ENCODE results near the gene FNBP1L. TPM values are rescaled to one million over a fixed set of nuclear protein-coding genes. Genes with fewer than 3 reads are reported as not detected.
"Not testable (repeated sequence)": the region's sequence is repeated elsewhere in the genome, so short reads cannot be mapped to it uniquely, and the experiment has no call there.

The FNBP1L gene
- total RNA-seq, 1 donor from 2014 or later = 21.0 TPM

GRCh38 chr1:93471911-93472310 is 24.0 kb downstream of the FNBP1L start:
- DNase-seq (no peak), ATAC-seq (ENCODE audit: poor library complexity) (peak; percentile 22)
- intact Hi-C loops (cut with DNase I) = no loop called here

GRCh38 chr1:93474321-93474720 is 26.4 kb downstream of the FNBP1L start:
- no peak for ATAC-seq (ENCODE audit: poor library complexity)
- no peak for DNase-seq
- intact Hi-C loops (cut with DNase I) = no loop called here

GRCh38 chr1:93475681-93476080 is 27.8 kb downstream of the FNBP1L start:
- intact Hi-C loops (cut with DNase I) = no loop called here

DNA sequence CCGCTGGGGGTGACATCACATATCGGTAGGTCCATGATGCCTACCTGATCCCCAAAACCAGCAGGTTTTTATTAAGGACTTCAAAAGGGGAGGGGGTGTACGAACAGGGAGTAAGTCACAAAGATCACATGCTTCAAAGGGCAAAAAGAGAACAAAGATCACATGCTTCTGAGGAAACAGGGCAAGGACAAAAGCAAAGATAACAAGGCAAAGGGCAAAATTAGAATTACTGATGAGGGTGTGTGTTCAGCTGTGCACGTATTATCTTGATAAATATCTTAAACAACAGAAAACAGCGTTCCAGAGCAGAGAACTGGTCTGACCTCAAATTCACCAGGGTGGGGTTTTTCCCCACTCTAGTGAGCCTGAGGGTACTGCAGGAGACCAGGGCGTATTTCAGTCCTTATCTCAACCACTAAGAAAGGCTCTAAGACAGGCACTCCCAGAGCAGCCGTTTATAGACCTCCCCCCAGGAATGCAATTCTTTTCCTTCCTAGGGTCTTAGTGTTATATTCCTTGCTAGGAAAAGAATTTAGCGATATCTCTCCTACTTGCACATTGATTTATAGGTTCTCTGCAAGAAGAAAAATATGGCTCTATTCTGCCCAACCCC is 31.3 kb downstream of the FNBP1L start:
- ATAC-seq (ENCODE audit: poor library complexity); DNase-seq; intact Hi-C loops (cut with DNase I): not testable (repeated sequence)

More at GRCh38 chr1:93475681-93476080, 27.8 kb downstream of the FNBP1L start:
- no peak for ATAC-seq (ENCODE audit: poor library complexity)
- DNase-seq = no peak

DNA sequence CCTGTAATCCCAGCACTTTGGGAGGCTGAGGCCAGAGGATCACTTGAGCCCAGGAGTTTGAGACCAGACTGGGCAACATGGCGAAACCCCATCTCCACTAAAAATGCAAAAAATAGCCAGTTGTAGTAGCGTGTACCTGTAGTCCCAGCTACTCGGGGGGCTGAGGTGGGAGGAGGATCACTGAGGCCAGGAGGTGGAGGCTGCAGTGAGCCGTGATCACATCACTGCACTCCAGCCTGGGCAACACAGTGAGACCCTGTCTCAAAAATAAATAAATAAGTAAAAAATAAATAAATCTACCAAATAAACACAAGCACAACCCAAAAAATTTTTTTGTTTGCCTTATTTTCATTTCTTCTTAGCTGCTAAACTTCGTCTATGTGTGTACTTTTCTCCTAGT is 34.0 kb downstream of the FNBP1L start:
- ATAC-seq (ENCODE audit: poor library complexity); intact Hi-C loops (cut with DNase I); DNase-seq: not testable (repeated sequence)

DNA sequence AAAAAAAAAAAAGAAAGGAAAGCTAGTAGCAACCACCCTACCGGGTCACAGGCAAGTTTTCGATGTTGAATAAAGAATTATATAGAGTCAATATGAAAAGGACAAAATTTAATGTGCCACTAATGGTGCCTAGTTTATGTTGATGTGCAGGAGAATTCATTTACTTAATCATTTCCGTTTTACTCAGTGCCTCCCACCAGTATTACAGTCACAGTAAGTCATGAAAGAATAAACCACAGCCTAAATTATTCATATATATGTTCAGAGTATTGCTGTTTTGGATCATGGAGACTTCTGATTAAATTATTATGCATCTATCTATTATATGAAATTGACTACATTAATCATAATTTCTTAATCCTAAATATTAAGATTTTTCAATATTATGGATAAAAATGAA is 35.3 kb downstream of the FNBP1L start:
- DNase-seq (no peak), ATAC-seq (ENCODE audit: poor library complexity) (no peak)
- intact Hi-C loops (cut with DNase I) = no loop called here

DNA sequence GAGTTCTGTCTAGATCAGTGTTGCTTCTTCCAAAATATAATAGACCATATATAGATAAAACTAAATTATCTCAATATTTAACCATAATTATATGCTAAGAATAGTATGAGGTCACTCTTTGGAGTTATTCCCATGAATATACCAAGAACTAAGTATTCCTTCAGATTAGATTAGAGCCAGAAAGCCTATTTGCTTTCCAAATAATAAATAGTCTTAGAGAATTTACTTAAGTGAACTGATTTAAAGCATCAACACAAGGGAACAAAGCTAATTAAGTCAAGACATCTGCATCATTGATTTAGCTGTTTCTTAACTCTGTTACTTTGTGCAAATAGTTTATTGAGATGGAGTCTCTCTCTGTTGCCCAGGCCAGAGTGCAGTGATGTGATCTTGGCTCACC is 35.7 kb downstream of the FNBP1L start:
- DNase-seq (no peak), ATAC-seq (ENCODE audit: poor library complexity) (no peak)
- intact Hi-C loops (cut with DNase I) = no loop called here

GRCh38 chr1:93488207-93488606 is 40.3 kb downstream of the FNBP1L start:
- intact Hi-C loops (cut with DNase I) = no loop called here

DNA sequence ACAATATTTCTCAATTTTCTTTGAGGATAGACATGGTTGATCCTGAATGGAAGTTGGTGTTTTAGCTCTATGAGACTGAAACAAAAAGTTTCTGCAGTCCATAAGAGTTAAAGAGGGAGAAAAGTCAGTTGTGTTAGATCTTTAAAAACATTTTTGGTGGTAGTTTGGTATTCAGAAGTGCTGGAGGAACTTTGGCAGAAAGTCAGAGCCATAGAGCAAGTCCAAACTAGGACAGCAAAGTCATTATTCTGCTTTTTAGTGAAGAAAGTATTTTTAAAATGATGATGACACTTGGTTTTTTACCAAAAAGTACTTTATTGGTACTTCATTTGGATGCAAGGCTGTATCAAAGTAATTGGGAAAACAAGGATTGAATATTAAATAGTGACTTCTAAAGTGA is 41.8 kb downstream of the FNBP1L start:
- DNase-seq (no peak), ATAC-seq (ENCODE audit: poor library complexity) (no peak)
- intact Hi-C loops (cut with DNase I) = no loop called here

More at GRCh38 chr1:93488207-93488606, 40.3 kb downstream of the FNBP1L start:
- no peak for ATAC-seq (ENCODE audit: poor library complexity)
- no peak for DNase-seq

DNA sequence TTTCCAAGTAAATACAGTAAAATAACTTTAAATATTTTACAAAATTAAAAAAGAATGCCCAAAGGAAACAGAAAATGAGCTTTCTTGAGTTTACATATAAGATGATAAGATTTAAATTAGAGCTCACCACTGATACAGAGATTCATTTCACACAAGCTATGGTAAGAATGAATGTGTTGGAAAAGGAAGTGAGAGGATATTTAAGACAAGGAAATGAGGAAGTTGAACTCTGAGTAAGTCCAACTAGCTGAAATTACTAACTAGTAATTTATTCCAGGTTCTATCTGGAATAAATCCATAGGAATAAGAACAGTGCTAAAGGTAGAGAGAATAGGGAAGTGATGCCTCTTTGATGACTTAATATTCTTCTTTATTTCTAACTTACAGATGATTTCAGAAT is 42.4 kb downstream of the FNBP1L start:
- no peak for DNase-seq
- ATAC-seq (ENCODE audit: poor library complexity) = no peak
- intact Hi-C loops (cut with DNase I) = no loop called here

GRCh38 chr1:93495911-93496310 is 48.0 kb downstream of the FNBP1L start:
- no peak for DNase-seq

GRCh38 chr1:93496520-93496919 is 48.6 kb downstream of the FNBP1L start:
- intact Hi-C loops (cut with DNase I) = no loop called here
- DNase-seq = no peak
- no peak for ATAC-seq (ENCODE audit: poor library complexity)

More at GRCh38 chr1:93495911-93496310, 48.0 kb downstream of the FNBP1L start:
- ATAC-seq (ENCODE audit: poor library complexity) = no peak
- intact Hi-C loops (cut with DNase I) = no loop called here

DNA sequence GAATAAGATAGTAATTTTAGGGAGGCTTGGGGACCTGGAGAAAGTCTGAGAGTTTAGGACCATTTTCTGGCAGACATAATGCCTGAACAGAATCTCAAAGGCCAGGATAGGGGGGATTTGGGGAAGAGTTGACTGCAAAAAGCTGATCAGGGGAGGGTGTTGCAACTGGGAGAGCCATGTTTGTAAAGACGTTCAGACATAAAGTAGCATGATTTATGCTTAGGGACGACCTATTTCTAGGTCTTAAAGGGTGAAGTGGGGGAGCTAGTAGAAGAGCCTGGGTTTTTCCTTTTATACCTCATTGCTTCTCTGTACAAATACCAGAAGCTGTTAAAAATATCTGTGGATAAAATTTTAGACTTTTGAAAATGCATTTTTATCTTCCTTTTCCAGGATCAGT is 51.2 kb downstream of the FNBP1L start:
- intact Hi-C loops (cut with DNase I) = no loop called here
- DNase-seq (no peak), ATAC-seq (ENCODE audit: poor library complexity) (no peak)

DNA sequence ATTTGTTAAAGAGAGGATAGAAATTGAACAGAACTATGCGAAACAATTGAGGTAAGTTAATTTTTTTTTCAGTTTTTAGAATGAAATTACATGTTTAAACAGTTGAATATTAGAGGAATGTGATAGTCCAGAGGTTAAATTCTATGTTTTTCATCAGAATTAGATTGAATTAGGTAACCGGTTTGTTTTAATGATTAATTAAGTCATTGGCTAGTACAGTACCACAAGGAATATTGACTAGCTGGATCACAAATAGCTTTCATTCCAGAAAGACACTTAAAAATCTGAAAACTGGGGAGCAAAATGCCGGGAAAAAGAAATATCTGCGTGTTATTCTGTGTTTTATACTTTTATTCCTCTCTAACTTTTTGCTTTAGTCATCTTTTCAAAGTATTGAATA is 51.6 kb downstream of the FNBP1L start:
- intact Hi-C loops (cut with DNase I) = no loop called here
- ATAC-seq (ENCODE audit: poor library complexity) (no peak), DNase-seq (no peak)

DNA sequence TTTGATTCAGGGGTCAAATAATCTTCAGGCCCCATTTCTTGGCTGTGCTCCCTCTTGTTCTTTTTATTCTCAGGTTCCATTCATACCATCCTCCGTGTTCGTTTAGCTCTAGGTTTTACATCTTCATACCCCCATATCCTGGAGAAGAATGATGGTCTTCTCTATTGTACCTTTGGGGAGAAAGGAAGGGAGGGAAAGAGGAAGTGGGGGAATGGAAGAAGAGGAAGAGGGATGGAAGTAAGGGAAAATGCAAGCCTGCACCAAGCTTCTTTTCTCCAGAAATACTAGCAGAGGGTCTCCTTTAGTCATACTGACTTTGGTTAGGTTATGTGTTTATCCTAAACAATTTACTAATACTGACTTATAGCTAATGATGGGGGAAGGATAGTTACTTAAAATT is 52.4 kb downstream of the FNBP1L start:
- no peak for ATAC-seq (ENCODE audit: poor library complexity)
- intact Hi-C loops (cut with DNase I) = no loop called here
- no peak for DNase-seq

DNA sequence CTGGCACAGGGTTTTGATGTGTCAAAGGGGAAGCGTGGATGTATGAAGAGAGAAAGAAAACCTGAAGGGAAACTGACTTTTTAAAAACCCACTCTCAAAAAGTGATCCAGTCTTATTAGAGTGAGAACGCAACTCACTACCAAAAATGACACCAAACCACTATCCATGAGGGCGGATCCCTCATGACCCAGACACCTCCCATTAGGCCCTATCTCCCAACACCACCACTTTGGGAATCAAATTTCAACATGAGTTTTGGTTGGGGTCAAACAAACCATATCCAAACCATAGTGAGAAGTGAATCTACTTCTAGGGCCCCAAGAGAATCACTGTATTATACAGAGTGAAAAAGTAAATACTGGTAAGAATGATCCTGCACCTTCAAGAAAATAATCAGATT is 53.5 kb downstream of the FNBP1L start:
- intact Hi-C loops (cut with DNase I) = no loop called here
- DNase-seq = no peak
- no peak for ATAC-seq (ENCODE audit: poor library complexity)

GRCh38 chr1:93501829-93502369 is 54.0 kb downstream of the FNBP1L start:
- ATAC-seq (ENCODE audit: poor library complexity) (no peak), DNase-seq (no peak)
- intact Hi-C loops (cut with DNase I) = no loop called here

DNA sequence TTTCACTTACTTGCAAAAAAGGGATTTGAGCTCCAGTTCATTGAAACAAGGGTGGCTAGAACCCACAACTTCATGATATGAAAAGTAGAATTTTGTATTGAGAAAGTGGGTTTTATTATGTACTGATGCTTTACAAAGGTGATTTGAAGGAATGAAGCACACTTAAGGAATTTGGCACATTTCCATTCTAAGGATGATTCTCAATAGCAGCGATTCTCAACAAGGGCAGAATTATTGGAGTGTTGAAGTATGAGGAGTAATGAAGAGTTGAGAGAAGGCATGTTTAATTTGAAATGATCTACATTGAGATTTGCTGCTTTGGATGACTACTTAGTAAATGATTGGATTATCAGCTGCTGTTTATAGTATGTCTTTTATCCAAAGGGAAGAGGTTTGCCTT is 54.7 kb downstream of the FNBP1L start:
- no peak for ATAC-seq (ENCODE audit: poor library complexity)
- intact Hi-C loops (cut with DNase I) = no loop called here
- DNase-seq = no peak

- no peak for ATAC-seq (ENCODE audit: poor library complexity)
- intact Hi-C loops (cut with DNase I) = no loop called here
Observed at GRCh38 chr1:93503163-93503562, 55.2 kb downstream of the FNBP1L start.

DNA sequence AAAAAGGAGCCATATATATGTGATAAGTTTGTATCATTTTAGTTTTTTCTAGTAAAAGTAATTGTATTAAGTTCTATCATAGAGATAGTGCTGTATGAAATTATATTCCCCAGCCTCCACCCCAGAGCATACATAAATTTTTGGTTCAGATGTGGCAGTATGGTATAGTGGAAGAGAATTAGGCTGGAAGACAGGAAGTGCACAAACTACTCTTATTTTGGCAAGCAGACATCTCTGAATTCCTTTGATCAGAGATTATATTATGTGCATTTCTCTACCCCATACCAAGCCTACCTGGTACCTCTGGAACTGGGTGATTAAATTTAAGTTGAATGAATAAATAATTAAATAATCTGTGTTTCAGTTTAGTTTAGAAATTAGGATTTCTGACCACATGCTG is 55.9 kb downstream of the FNBP1L start:
- DNase-seq (no peak), ATAC-seq (ENCODE audit: poor library complexity) (no peak)
- intact Hi-C loops (cut with DNase I) = no loop called here

More at GRCh38 chr1:93503163-93503562, 55.2 kb downstream of the FNBP1L start:
- DNase-seq = no peak

Measured in Right ventricle myocardium superior (tissue), 1 donor.